H1 (cell line): Measurements from ENCODE around the gene CASP8AP2. TPM values are rescaled to one million over a fixed set of nuclear protein-coding genes. Genes with fewer than 3 reads are reported as not detected.

Experiments used
- CTCF ChIA-PET: fragments of 300-600 bp; sonication (Branson Sonifier 250); formaldehyde crosslinking; loops from one replicate; lab custom pipeline; 2021; ENCODE audit not compliant: partially characterized antibody; lab: Charles Lee
- POLR2A ChIA-PET: fragments of 300-600 bp; sonication (Branson Sonifier 250); formaldehyde crosslinking; loops from one replicate; lab custom pipeline; 2021; ENCODE audit warnings: inconsistent platforms; ENCODE audit not compliant: partially characterized antibody; lab: Charles Lee
- DNase-seq, 2 experiments: peaks; one replicate each; pipeline versions ENCODE4 v3.0.0 to v3.0.0-alpha.2; 2010 to 2022; ENCODE audit warnings: low spot score in 2 of 2, low read depth in 1 of 2, mixed read lengths in 1 of 2
- FAIRE-seq: peaks from 2 replicates; lab custom pipeline; 2011; peaks lifted over from hg19 to GRCh38; lab: Jason Lieb, UNC
- H2AFZ ChIP-seq: 2 replicates; pipeline ENCODE4 v1.8.1; 2012; ENCODE audit warnings: low read length, inconsistent platforms
- H2AK5ac ChIP-seq: 2 replicates; pipeline ENCODE4 v1.6.1; 2013; ENCODE audit warnings: low read depth, low read length
- H2BK120ac ChIP-seq: replicated peaks from 2 replicates; pipeline ENCODE3; 2013; ENCODE audit warnings: low read depth, low read length, inconsistent platforms
- H2BK12ac ChIP-seq: 2 replicates; pipeline ENCODE4 v1.6.1; 2013; ENCODE audit warnings: low read depth, low read length
- H2BK15ac ChIP-seq: 2 replicates; pipeline ENCODE4 v1.6.1; 2013; ENCODE audit warnings: low read length
- H2BK20ac ChIP-seq: 2 replicates; pipeline ENCODE4 v1.6.1; 2013; ENCODE audit warnings: low read length
- H2BK5ac ChIP-seq: 2 replicates; pipeline ENCODE4 v1.6.1; 2013; ENCODE audit warnings: low read depth, low read length
- H3K14ac ChIP-seq: 2 replicates; pipeline ENCODE4 v1.6.1; 2013; ENCODE audit warnings: inconsistent platforms; ENCODE audit not compliant: insufficient read length
- H3K18ac ChIP-seq: 2 replicates; pipeline ENCODE4 v1.6.1; 2013; ENCODE audit warnings: low read length; ENCODE audit errors: extremely low read depth
- H3K23ac ChIP-seq: 2 replicates; pipeline ENCODE4 v1.6.1; 2013; ENCODE audit warnings: inconsistent platforms; ENCODE audit not compliant: insufficient read length
- H3K23me2 ChIP-seq: 2 replicates; pipeline ENCODE4 v1.6.1; 2013; ENCODE audit warnings: low read depth, low read length
- H3K27ac ChIP-seq: 2 replicates; pipeline ENCODE4 v1.6.1; 2011; ENCODE audit warnings: low read depth, low read length, inconsistent platforms
- H3K27me3 ChIP-seq, 4 experiments: replicated peaks in 1 of 4; 1 replicate in 1 of 4; 2 replicates in 3 of 4; pipeline versions ENCODE4 v1.6.1 to v1.8.1; 2011 to 2013; ENCODE audit warnings: low read length in 3 of 4, mild to moderate bottlenecking in 3 of 4, inconsistent platforms in 2 of 4, mixed read lengths in 2 of 4, moderate library complexity in 1 of 4; ENCODE audit not compliant: control insufficient read depth in 3 of 4, insufficient read depth in 3 of 4; ENCODE audit errors: extremely low read depth in 1 of 4
- H3K36me3 ChIP-seq, 4 experiments: 2 replicates each; pipeline versions ENCODE4 v1.6.1 to v1.8.1; 2011 to 2013; ENCODE audit warnings: mild to moderate bottlenecking in 4 of 4, low read length in 3 of 4, moderate library complexity in 2 of 4, control low read depth in 1 of 4, inconsistent platforms in 1 of 4; ENCODE audit not compliant: insufficient read depth in 4 of 4, control insufficient read depth in 2 of 4
- H3K4ac ChIP-seq: replicated peaks from 2 replicates; pipeline ENCODE3; 2013; ENCODE audit warnings: low read length, low read depth, mixed read lengths, inconsistent platforms; ENCODE audit not compliant: insufficient read length
- H3K4me1 ChIP-seq, 4 experiments: replicated peaks in 1 of 4; 1 replicate in 1 of 4; 2 replicates in 3 of 4; pipeline versions ENCODE4 v1.6.1 to v1.8.1; 2011 to 2013; ENCODE audit warnings: low read length in 3 of 4, inconsistent platforms in 2 of 4, mixed read lengths in 1 of 4; ENCODE audit not compliant: insufficient read depth in 4 of 4, control insufficient read depth in 3 of 4
- H3K4me2 ChIP-seq, 2 experiments: 2 replicates each; pipeline versions ENCODE4 v1.6.1 to v1.8.1; 2011 to 2013; ENCODE audit warnings: low read depth in 2 of 2, low read length in 2 of 2, control low read depth in 1 of 2, inconsistent platforms in 1 of 2, mild to moderate bottlenecking in 1 of 2; ENCODE audit not compliant: insufficient read depth in 1 of 2
- H3K4me3 ChIP-seq, 4 experiments: fragments of 200-600, 300-600 bp in 1 of 4; sonication (generic), shearing (Covaris generic), sonication (Bioruptor Twin) in 1 of 4; 2 replicates each; pipeline versions ENCODE4 v1.5.1 to v1.8.1; 2011 to 2016; ENCODE audit warnings: low read length in 4 of 4, low read depth in 3 of 4, control low read depth in 2 of 4, inconsistent platforms in 2 of 4, mild to moderate bottlenecking in 2 of 4, mixed read lengths in 1 of 4, moderate library complexity in 1 of 4; ENCODE audit not compliant: insufficient read depth in 2 of 4; ENCODE audit errors: extremely low read depth in 1 of 4
- H3K56ac ChIP-seq: replicated peaks from 2 replicates; pipeline ENCODE3; 2013; ENCODE audit warnings: low read depth, mild to moderate bottlenecking, mixed read lengths, low read length, inconsistent platforms; ENCODE audit not compliant: insufficient read length
- H3K79me1 ChIP-seq: 2 replicates; pipeline ENCODE4 v1.6.1; 2013; ENCODE audit warnings: low read depth, low read length, control low read depth
- H3K79me2 ChIP-seq, 2 experiments: 2 replicates each; pipeline versions ENCODE4 v1.6.1 to v1.8.1; 2012 to 2013; ENCODE audit warnings: low read length in 2 of 2, mild to moderate bottlenecking in 2 of 2, inconsistent platforms in 1 of 2; ENCODE audit not compliant: insufficient read depth in 2 of 2, control insufficient read depth in 1 of 2
- H3K9ac ChIP-seq, 4 experiments: replicated peaks in 1 of 4; 1 replicate in 1 of 4; 2 replicates in 3 of 4; pipeline versions ENCODE4 v1.6.1 to v1.8.1; 2011 to 2013; ENCODE audit warnings: low read depth in 3 of 4, low read length in 3 of 4, control low read depth in 2 of 4, mild to moderate bottlenecking in 2 of 4, moderate library complexity in 2 of 4, inconsistent platforms in 1 of 4; ENCODE audit errors: extremely low read depth in 1 of 4
- H3K9me3 ChIP-seq, 2 experiments: 2 replicates each; pipeline versions ENCODE4 v1.6.1 to v1.8.1; 2012 to 2013; ENCODE audit warnings: mild to moderate bottlenecking in 2 of 2, moderate library complexity in 2 of 2, control low read depth in 1 of 2, inconsistent platforms in 1 of 2, low read depth in 1 of 2, low read length in 1 of 2, mixed read lengths in 1 of 2; ENCODE audit not compliant: insufficient read depth in 2 of 2
- H4K20me1 ChIP-seq, 2 experiments: replicated peaks in 1 of 2; 2 replicates each; pipeline versions ENCODE3 to v1.8.1; 2011 to 2013; ENCODE audit warnings: inconsistent platforms in 2 of 2, low read length in 2 of 2, mild to moderate bottlenecking in 1 of 2; ENCODE audit not compliant: insufficient read depth in 2 of 2, control insufficient read depth in 1 of 2
- H4K5ac ChIP-seq: 2 replicates; pipeline ENCODE4 v1.6.1; 2013; ENCODE audit warnings: low read length, low read depth, mixed read lengths, inconsistent platforms; ENCODE audit not compliant: insufficient read length
- H4K8ac ChIP-seq: 2 replicates; pipeline ENCODE4 v1.8.0; 2013; ENCODE audit warnings: mild to moderate bottlenecking, moderate library complexity, low read length, inconsistent platforms; ENCODE audit not compliant: insufficient read depth; ENCODE audit errors: extremely low read depth
- H4K91ac ChIP-seq: replicated peaks from 2 replicates; pipeline ENCODE3; 2013; ENCODE audit warnings: low read length, mixed read lengths, inconsistent platforms; ENCODE audit not compliant: insufficient read length
- BACH1 ChIP-seq: IDR thresholded peaks from 2 replicates; pipeline ENCODE4 v1.6.1; 2012; ENCODE audit warnings: low read length, improper control_type of control experiment
- CBX5 ChIP-seq: fragments of 300-800, 300-1000 bp; sonication (generic); IDR thresholded peaks from 2 replicates; pipeline ENCODE4 v1.7.1; 2016; ENCODE audit warnings: antibody characterized with exemption, low read length, low read depth
- CREB1 ChIP-seq: IDR thresholded peaks from 2 replicates; pipeline ENCODE4 v1.6.1; 2012; ENCODE audit warnings: inconsistent platforms
- CTBP2 ChIP-seq: IDR thresholded peaks from 2 replicates; pipeline ENCODE4 v1.7.0; 2011; ENCODE audit warnings: borderline replicate concordance, mild to moderate bottlenecking, moderate library complexity, mixed read lengths, low read length; ENCODE audit not compliant: insufficient read depth, insufficient read length
- FOSL1 ChIP-seq: IDR thresholded peaks from 2 replicates; pipeline ENCODE4 v1.6.1; 2011; ENCODE audit warnings: mild to moderate bottlenecking, low read depth, low read length, moderate library complexity; ENCODE audit not compliant: insufficient read depth
- JUND ChIP-seq: IDR thresholded peaks from 2 replicates; pipeline ENCODE4 v1.6.1; 2011; ENCODE audit warnings: mild to moderate bottlenecking, improper control_type of control experiment, low read length
- KDM4A ChIP-seq: IDR thresholded peaks from one replicate; pipeline ENCODE4 v1.7.1; 2012; ENCODE audit warnings: low read depth, mild to moderate bottlenecking, moderate library complexity, low read length, inconsistent platforms; ENCODE audit not compliant: severe bottlenecking
- KDM5A ChIP-seq: fragments of 200-600 bp; IDR thresholded peaks from 2 replicates; pipeline ENCODE4 v1.7.1; 2012; ENCODE audit warnings: mild to moderate bottlenecking, low read length, inconsistent platforms, mixed read lengths
- NANOG ChIP-seq: IDR thresholded peaks from 2 replicates; pipeline ENCODE4 v1.6.1; 2011; ENCODE audit warnings: low read length, low read depth, mild to moderate bottlenecking, inconsistent platforms; ENCODE audit not compliant: insufficient read depth, poor library complexity, severe bottlenecking
- POLR2A ChIP-seq, 2 experiments: IDR thresholded peaks; 1 replicate in 1 of 2; 2 replicates in 1 of 2; pipeline ENCODE4 v1.6.1; 2011; ENCODE audit warnings: low read depth in 2 of 2, low read length in 2 of 2, mild to moderate bottlenecking in 2 of 2; ENCODE audit errors: control extremely low read depth in 1 of 2
- RFX5 ChIP-seq: IDR thresholded peaks from 2 replicates; pipeline ENCODE4 v1.6.1; 2011; ENCODE audit warnings: low read depth, low read length, improper control_type of control experiment, borderline replicate concordance
- SAP30 ChIP-seq: fragments of 300-600 bp; sonication (generic); IDR thresholded peaks from 2 replicates; pipeline ENCODE4 v1.7.1; 2012; ENCODE audit warnings: low read length, moderate library complexity, mild to moderate bottlenecking, inconsistent platforms; ENCODE audit not compliant: insufficient read depth, insufficient replicate concordance
- SP2 ChIP-seq: IDR thresholded peaks from 2 replicates; pipeline ENCODE4 v1.6.1; 2012; ENCODE audit warnings: mild to moderate bottlenecking, low read length, inconsistent platforms
- TAF7 ChIP-seq: optimal IDR thresholded peaks from 2 replicates; pipeline ENCODE3; 2011; ENCODE audit warnings: low read depth, mild to moderate bottlenecking, inconsistent platforms, low read length, moderate library complexity, borderline replicate concordance
- TCF12 ChIP-seq: IDR thresholded peaks from 2 replicates; pipeline ENCODE4 v1.6.1; 2011; ENCODE audit warnings: low read depth, mild to moderate bottlenecking, low read length
- WGBS, 2 experiments: shearing (Covaris generic) in 1 of 2; methylation state at CpG; one replicate each; pipeline versions ENCODE4 v1.1.6 to v1.1.7; 2013 to 2015; ENCODE audit warnings: low lambda C conversion rate in 2 of 2, mixed read lengths in 2 of 2, inconsistent platforms in 1 of 2, low coverage in 1 of 2, missing lambda C conversion rate in 1 of 2; ENCODE audit not compliant: insufficient replicate concordance in 2 of 2, insufficient coverage in 1 of 2, insufficient read length in 1 of 2; ENCODE audit errors: extremely low coverage in 1 of 2, missing lambda C conversion rate in 1 of 2; 5-methylcytosine and 5-hydroxymethylcytosine counted together
- polyA plus RNA-seq, 7 experiments: library from polyadenylated mRNA; depleted of rRNA in 3 of 7; stranded (reverse) in 5 of 7; unstranded in 2 of 7; fragments of >200 nt in 5 of 7; fragments of 200-250 nt in 2 of 7; gene quantifications; 1 replicate in 5 of 7; 2 replicates in 1 of 7; 4 replicates in 1 of 7; pipeline versions ENCODE4 v1.2.1 to v1.2.3, GENCODE V29; 2011 to 2013; ENCODE audit warnings: missing spikeins in 2 of 7, mixed read lengths in 2 of 7
- total RNA-seq: library from RNA; stranded (reverse); fragmentation: NEBNext Ultra II Directional; extraction: Animal tissue kit (Norgen Biotek cat#: 25700); gene quantifications from 2 replicates; pipeline ENCODE4 v1.2.1, GENCODE V29; 2021

The CASP8AP2 gene
- total and polyA plus RNA-seq, 2 of the 8 experiments (the other 6 are each of a cell fraction or from before 2014, with no cell fraction given), result 6.9 to 32.1 TPM

DNA sequence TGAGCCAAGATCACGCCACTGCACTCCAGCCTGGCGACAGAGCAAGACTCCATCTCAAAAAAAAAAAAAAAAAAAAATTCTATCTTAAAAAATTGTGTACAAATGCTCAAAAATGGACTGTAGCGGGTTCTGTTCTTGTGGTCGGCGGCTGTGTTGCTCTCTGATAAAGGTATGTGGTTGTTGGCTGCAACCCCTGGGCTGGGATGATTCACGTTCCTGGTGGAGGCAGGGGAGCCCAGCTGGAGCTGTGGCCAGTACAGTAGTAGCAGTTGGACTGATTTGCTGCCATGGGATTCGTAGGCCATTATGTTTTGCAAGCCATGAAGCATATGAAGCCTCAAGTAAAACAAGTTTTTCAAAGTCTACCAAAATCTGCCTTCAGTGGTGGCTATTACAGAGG lies 32.4 kb upstream of the CASP8AP2 start:
- Histone ChIP-seq H3K14ac (no peak overlapping the region), H3K79me1 (peaks cover 3% of the 10 kb centered on the region; the same call in 1 of the 2 replicates), H2BK120ac (no peak overlapping the region), H3K27ac (no peak overlapping the region), H3K4ac (no peak overlapping the region), H3K4me1 (peaks cover 6 to 15% (median 10%) of the 10 kb centered on the region in 4 experiments; a peak in 5 of 7 replicates), H3K9ac (no peak overlapping the region), H2AK5ac (no peak overlapping the region), H4K91ac (no peak overlapping the region), H2BK20ac (no peak overlapping the region), H3K9me3 (no peaks in the 10 kb centered on the region), H2BK12ac (no peak overlapping the region), H2BK15ac (no peak overlapping the region), H2AFZ (no peak overlapping the region), H3K56ac (no peak overlapping the region), H4K20me1 (peaks cover 0 to 7% of the 10 kb centered on the region in 2 experiments), H4K5ac (no peak overlapping the region), H3K27me3 (no peaks in the 10 kb centered on the region), H4K8ac (no peak overlapping the region), H3K23me2 (no peaks in the 10 kb centered on the region), H3K23ac (no peak overlapping the region), H3K18ac (no peak overlapping the region), H3K36me3 (peaks cover 9 to 43% (median 24%) of the 10 kb centered on the region in 4 experiments; a peak in 7 of 8 replicates), H3K79me2 (peaks cover 3 to 72% of the 10 kb centered on the region in 2 experiments; a peak in 2 of 4 replicates), H3K4me3 (no peak overlapping the region), H3K4me2 (no peak overlapping the region), H2BK5ac (no peak overlapping the region)
- FAIRE-seq (no peak), DNase-seq (no peak)
- ChIA-PET POLR2A (no interaction called here), CTCF (interaction anchor here (1.2 kb wide), 1 partner anchor 94 kb away, joined by 3 read pairs; no protein-coding TSS in a partner anchor)
- whole genome bisulfite sequencing, 2 experiments, result 95% methylated on average over 6 of the region's 7 CpGs; no CpG with 5 or more reads in 1 of the 2 experiments
- TF ChIP-seq SP2 (no peak), BACH1 (no peak), TAF7 (no peak), TCF12 (no peak), FOSL1 (no peak), POLR2A (IDR thresholded peaks at IDR 0.05; ENCODE audit: control extremely low read depth in 1 of 2, low read depth in 2 of 2, low read length in 2 of 2) (no peak), CREB1 (no peak), CTBP2 (no peak), KDM5A (no peak), RFX5 (no peak), SAP30 (no peak), CBX5 (no peak), KDM4A (no peak), NANOG (no peak), JUND (no peak)
